HUDEP-2 (cell line): ENCODE results near the gene TRIM49D2.
"Not testable (repeated sequence)": the region's sequence is repeated elsewhere in the genome, so short reads cannot be mapped to it uniquely, and the experiment has no call there.

ENCODE experiments used
- DNase-seq, 76 experiments: peaks; one replicate each; lab custom pipeline; 2025; ENCODE audit not compliant: unreplicated experiment in 76 of 76; lab: John Stamatoyannopoulos, UW

Gene TRIM49D2, protein sequence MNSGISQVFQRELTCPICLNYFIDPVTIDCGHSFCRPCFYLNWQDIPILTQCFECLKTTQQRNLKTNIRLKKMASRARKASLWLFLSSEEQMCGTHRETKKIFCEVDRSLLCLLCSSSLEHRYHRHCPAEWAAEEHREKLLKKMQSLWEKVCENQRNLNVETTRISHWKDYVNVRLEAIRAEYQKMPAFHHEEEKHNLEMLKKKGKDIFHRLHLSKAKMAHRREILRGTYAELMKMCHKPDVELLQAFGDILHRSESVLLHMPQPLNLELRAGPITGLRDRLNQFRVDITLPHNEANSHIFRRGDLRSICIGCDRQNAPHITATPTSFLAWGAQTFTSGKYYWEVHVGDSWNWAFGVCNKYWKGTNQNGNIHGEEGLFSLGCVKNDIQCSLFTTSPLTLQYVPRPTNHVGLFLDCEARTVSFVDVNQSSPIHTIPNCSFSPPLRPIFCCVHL

DNA sequence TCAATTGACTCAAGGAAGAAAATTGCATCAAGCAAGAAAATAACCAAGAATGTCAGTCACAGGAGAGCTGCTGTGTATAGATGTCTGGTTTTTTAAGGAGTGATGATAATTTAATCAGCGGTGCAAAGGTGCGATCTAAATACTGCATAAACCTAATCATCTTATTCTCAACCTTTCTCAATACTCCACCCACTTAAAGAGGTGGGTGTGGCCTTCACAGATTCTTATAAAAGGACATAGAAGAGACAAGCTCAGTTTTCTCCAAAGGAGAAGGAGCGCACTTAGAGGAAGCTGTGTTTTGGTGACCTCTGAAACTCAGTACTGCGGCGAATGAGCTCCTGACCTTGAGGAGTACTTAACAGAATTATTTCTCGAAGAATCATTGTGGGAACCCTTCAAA is at the start of gene TRIM49D2:
Gene TRIM49D2 (plus strand): TSS at position 301 of the 400 bp plus-strand sequence. CDS start 2,698 bp downstream, outside the sequence.
- DNase-seq = not testable (repeated sequence)

DNA sequence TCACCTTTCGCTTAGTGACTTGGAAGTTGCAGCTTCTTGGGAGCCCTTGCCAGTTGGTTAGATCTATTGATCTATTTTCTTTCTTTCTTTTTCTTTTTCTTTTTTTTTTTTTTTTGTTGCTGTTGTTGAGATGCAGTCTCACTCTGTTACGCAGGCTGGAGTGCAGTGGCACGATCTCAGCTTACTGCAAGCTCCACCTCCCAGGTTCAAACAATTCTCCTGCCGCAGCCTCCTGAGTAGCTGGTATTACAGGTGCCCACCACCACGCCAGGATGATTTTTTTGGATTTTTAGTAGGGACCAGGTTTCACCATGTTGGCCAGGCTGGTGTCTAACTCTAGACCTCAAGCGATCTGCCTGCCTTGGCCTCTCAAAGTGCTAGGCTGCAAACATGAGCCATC is 46.4 kb upstream of the TRIM49D2 start:
- not testable (repeated sequence) for DNase-seq

DNA sequence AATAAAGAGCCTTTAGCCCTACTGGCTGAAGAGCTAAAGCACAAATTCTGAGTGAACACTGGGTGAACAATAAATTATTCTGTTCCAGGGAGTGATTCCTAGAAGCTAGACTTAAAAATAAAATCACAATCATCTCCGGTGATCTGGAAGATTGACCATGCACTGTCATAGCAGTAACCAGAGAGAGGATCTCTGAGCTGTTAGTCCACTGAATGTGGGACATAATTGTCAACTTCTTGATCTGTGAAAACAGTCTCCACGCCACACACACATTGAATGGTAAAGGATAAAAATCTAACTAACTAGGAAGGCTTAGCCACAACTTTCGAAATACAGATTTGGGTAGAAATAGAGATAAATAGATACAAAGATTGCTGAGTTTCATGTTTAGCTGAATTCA is 30.6 kb upstream of the TRIM49D2 start:
- DNase-seq = not testable (repeated sequence)

DNA sequence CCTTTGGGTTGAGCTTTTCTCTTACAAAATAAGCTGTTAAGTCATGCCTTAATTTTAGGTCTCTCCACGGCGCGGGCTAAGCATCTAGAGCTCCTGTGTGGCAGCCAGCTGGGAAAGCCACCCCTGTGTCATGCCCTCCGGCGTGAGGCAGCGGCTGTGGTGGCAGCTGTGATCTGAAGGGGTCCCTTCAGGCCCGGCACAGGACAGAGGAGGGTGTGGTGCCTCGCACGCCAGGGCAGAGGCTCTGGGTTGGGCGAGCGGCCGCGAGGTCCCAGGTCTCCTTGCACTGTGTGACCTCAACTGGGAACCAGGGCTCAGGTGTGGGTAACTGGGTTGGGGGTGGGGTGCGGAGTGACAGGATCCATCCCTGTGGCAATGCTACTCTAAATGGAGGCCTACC is 23.1 kb upstream of the TRIM49D2 start:
- DNase-seq = not testable (repeated sequence)

DNA sequence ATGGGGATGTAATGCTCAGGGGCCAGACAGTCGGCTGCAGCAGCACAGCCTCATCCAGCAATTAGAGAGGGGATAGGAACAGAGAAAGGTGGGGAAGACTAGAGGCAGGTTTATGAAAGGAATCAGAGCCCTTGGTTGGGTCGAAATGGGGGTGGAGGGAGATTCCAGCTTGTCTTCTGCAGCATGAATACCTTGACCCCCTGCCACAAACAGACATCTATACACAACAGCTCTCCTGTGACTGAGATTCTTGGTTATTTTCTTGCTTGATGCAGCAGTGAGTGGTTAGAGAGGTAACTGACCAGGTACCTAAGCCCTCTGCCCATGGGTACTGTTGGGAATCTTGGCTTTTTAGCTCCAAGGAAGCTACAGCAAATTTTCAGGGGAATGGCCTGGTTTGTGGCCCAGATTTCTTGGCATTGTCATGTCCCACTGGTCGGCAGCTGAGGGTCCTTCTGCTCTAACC is 1.6 kb upstream of the TRIM49D2 start, which contains the start of gene TRIM49D1:
Gene TRIM49D1 (minus strand): TSS at position 51 of the 466 bp plus-strand sequence. CDS start 4,535 bp downstream, outside the sequence.
- no peak for DNase-seq

DNA sequence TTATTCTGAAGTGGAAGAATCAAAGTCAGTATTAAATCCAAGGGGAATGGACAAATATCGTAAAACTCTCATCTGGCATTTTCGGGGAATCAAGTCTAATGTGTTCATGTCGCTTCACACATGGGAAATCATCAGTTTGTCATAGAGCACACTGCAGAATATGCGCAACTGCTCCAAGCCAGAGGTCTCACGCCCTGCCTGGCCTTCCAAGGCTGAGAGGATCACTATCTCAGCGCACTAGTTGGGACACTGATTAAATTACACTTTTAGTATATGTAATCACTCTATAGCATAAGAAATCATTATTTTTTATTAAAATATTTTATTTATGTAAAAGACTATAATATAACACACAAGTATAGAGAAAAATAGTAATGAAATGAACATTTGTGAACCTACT is 37.0 kb downstream of the TRIM49D2 start:
- not testable (repeated sequence) for DNase-seq

DNA sequence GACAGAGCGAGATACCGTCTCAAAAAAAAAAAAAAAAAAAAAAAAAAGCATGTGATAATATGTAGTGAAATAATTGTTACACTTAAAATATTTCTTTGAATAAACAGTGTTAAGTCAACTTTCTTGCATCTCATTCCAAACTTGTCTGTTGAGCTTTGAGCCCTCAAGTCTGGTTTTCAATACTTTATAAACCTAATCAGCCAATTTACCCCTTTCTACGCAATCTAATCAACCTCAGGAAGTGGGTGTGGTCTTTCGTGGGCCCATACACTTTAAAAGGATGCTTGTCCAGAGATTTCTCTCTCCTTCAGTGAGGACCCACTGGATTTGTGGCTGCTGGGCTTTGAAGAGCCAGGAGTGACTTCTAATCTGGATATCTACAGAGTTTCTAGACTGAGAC is 41.9 kb downstream of the TRIM49D2 start, which contains the start of gene TRIM64:
Gene TRIM64 (plus strand): TSS at position 301 of the 400 bp plus-strand sequence. CDS start 2,467 bp downstream, outside the sequence.
- DNase-seq = not testable (repeated sequence)
